HepG2 (cell line): ENCODE data around the gene MBTPS1. TPM values are rescaled to one million over a fixed set of nuclear protein-coding genes. Genes with fewer than 3 reads are reported as not detected.

ENCODE experiments used
- ATAC-seq: fragments of 200-7000 bp; cut with Tn5 transposase; 3 replicates; pipeline ENCODE4 v1.9.1; 2020; ENCODE audit warnings: mild to moderate bottlenecking, moderate library complexity
- Bru-seq: library from RNA; stranded (reverse); fragments of 400-500 nt; gene quantifications from one replicate; lab custom pipeline; 2021; lab: Mats Ljungman, UMichigan
- BruChase-seq, 2 experiments: library from RNA; stranded (reverse); fragments of 400-500 nt; gene quantifications; one replicate each; lab custom pipeline; 2021; lab: Mats Ljungman, UMichigan
- BruUV-seq: library from RNA; stranded (reverse); fragments of 400-500 nt; replicated peaks from 2 replicates; lab custom pipeline; 2021; lab: Mats Ljungman, UMichigan
- CTCF ChIA-PET: fragments of 300-600 bp; formaldehyde crosslinking; extraction: SDS; loops from one replicate; lab custom pipeline; 2021; ENCODE audit warnings: low total read pairs, inconsistent platforms, low intra/inter-chr PET ratio; lab: Yijun Ruan, JAX
- POLR2A ChIA-PET: fragments of 350-600 bp; sonication (Branson Sonifier 250); formaldehyde crosslinking; loops from one replicate; lab custom pipeline; 2020; ENCODE audit warnings: antibody characterized with exemption, inconsistent platforms; lab: Yijun Ruan, JAX
- DNase-seq: peaks from one replicate; pipeline ENCODE4 v3.0.0-alpha.2; 2015; ENCODE audit warnings: low spot score
- FAIRE-seq: peaks from 3 replicates; lab custom pipeline; 2011; peaks lifted over from hg19 to GRCh38; lab: Jason Lieb, UNC
- H2AFZ ChIP-seq: one replicate; pipeline ENCODE4 v1.6.1; 2011; ENCODE audit warnings: low read length, inconsistent platforms
- H3K27ac ChIP-seq: fragments of 300-600 bp; 3 replicates; pipeline ENCODE4 v1.8.0; 2011; ENCODE audit warnings: mixed run types, mild to moderate bottlenecking, mixed read lengths, low read length, inconsistent platforms; ENCODE audit not compliant: insufficient read depth; ENCODE audit errors: extremely low read length
- H3K27me3 ChIP-seq, 2 experiments: fragments of 200-600 bp in 1 of 2; 2 replicates in 1 of 2; 3 replicates in 1 of 2; pipeline versions ENCODE4 v1.6.0 to v1.8.0; 2011; ENCODE audit warnings: low read length in 2 of 2, mild to moderate bottlenecking in 2 of 2, moderate library complexity in 2 of 2, inconsistent platforms in 1 of 2; ENCODE audit not compliant: insufficient read depth in 2 of 2, control insufficient read depth in 1 of 2
- H3K36me3 ChIP-seq, 2 experiments: fragments of 200-600 bp in 1 of 2; replicated peaks in 1 of 2; 2 replicates in 1 of 2; 3 replicates in 1 of 2; pipeline versions ENCODE4 v1.5.1 to v1.8.0; 2011; ENCODE audit warnings: low read length in 2 of 2, inconsistent platforms in 1 of 2; ENCODE audit not compliant: insufficient read depth in 2 of 2, control insufficient read depth in 1 of 2
- H3K4me1 ChIP-seq: 2 replicates; pipeline ENCODE4 v1.5.1; 2012; ENCODE audit warnings: low read length, inconsistent platforms; ENCODE audit not compliant: insufficient read depth
- H3K4me2 ChIP-seq: 2 replicates; pipeline ENCODE4 v1.6.0; 2011; ENCODE audit warnings: low read depth, low read length, inconsistent platforms
- H3K4me3 ChIP-seq, 3 experiments: fragments of 200-600 bp in 1 of 3; sonication (generic), shearing (Covaris generic) in 1 of 3; replicated peaks in 1 of 3; 2 replicates each; pipeline ENCODE4 v1.5.1; 2011 to 2016; ENCODE audit warnings: low read length in 3 of 3, inconsistent platforms in 2 of 3, low read depth in 2 of 3, mild to moderate bottlenecking in 2 of 3, control low read depth in 1 of 3, mixed read lengths in 1 of 3; ENCODE audit not compliant: insufficient read depth in 1 of 3
- H3K79me2 ChIP-seq: one replicate; pipeline ENCODE4 v1.6.1; 2011; ENCODE audit warnings: low read length, inconsistent platforms; ENCODE audit not compliant: insufficient read depth
- H3K9ac ChIP-seq: 2 replicates; pipeline ENCODE4 v1.6.0; 2011; ENCODE audit warnings: mild to moderate bottlenecking, low read depth, low read length, inconsistent platforms; ENCODE audit not compliant: insufficient read depth
- H3K9me3 ChIP-seq: 2 replicates; pipeline ENCODE4 v1.5.1; 2012; ENCODE audit warnings: mild to moderate bottlenecking, low read length
- H4K20me1 ChIP-seq: 2 replicates; pipeline ENCODE4 v1.6.0; 2011; ENCODE audit warnings: inconsistent platforms, mild to moderate bottlenecking, low read length, moderate library complexity; ENCODE audit not compliant: insufficient read depth
- ARHGAP35 ChIP-seq: sonication (generic); formaldehyde crosslinking; IDR thresholded peaks from 2 replicates; pipeline ENCODE4 v1.9.0; 2022; ENCODE audit warnings: mild to moderate bottlenecking, inconsistent platforms, moderate library complexity, missing genetic modification reagents, borderline replicate concordance
- HNRNPLL ChIP-seq: fragments of 200-400 bp; formaldehyde crosslinking; IDR thresholded peaks from 2 replicates; pipeline ENCODE4 v1.6.1; 2017; ENCODE audit warnings: mild to moderate bottlenecking, low read depth, low read length; ENCODE audit not compliant: poor library complexity, severe bottlenecking
- HOXA5 ChIP-seq: sonication (generic); formaldehyde crosslinking; IDR thresholded peaks from 2 replicates; pipeline ENCODE4 v1.4.0; 2020; ENCODE audit warnings: missing genetic modification reagents
- HOXD1 ChIP-seq: sonication (generic); formaldehyde crosslinking; IDR thresholded peaks from 2 replicates; pipeline ENCODE4 v1.5.0; 2020; ENCODE audit warnings: missing genetic modification reagents
- KMT2A ChIP-seq: sonication (generic); formaldehyde crosslinking; IDR thresholded peaks from 2 replicates; pipeline ENCODE4 v1.4.0; 2020; ENCODE audit warnings: missing genetic modification reagents
- MED8 ChIP-seq: sonication (generic); formaldehyde crosslinking; IDR thresholded peaks from 2 replicates; pipeline ENCODE4 v1.8.1; 2023; ENCODE audit warnings: mild to moderate bottlenecking, missing genetic modification reagents; ENCODE audit not compliant: insufficient replicate concordance
- NFKB2 ChIP-seq: sonication (generic); formaldehyde crosslinking; IDR thresholded peaks from 2 replicates; pipeline ENCODE4 v1.4.0; 2020; ENCODE audit warnings: missing genetic modification reagents, borderline replicate concordance
- PITX1 ChIP-seq: sonication (generic); formaldehyde crosslinking; IDR thresholded peaks from 2 replicates; pipeline ENCODE4 v1.5.1; 2020; ENCODE audit warnings: mild to moderate bottlenecking, missing genetic modification reagents
- TCF7L2 ChIP-seq: IDR thresholded peaks from 2 replicates; pipeline ENCODE4 v1.6.1; 2011; ENCODE audit warnings: mild to moderate bottlenecking, low read depth, low read length, moderate library complexity
- TFDP2 ChIP-seq: sonication (generic); formaldehyde crosslinking; IDR thresholded peaks from 2 replicates; pipeline ENCODE4 v1.4.0; 2020; ENCODE audit warnings: missing genetic modification reagents
- ZNF260 ChIP-seq: sonication (generic); formaldehyde crosslinking; IDR thresholded peaks from 2 replicates; pipeline ENCODE4 v1.4.0; 2020; ENCODE audit warnings: missing genetic modification reagents, low read depth, mild to moderate bottlenecking, borderline replicate concordance
- ZNF329 ChIP-seq: sonication (generic); formaldehyde crosslinking; IDR thresholded peaks from 2 replicates; pipeline ENCODE4 v1.9.0; 2021; ENCODE audit warnings: low read depth, mild to moderate bottlenecking, missing genetic modification reagents
- ZNF333 ChIP-seq: sonication (generic); formaldehyde crosslinking; IDR thresholded peaks from 2 replicates; pipeline ENCODE4 v1.4.0; 2020; ENCODE audit warnings: mild to moderate bottlenecking, missing genetic modification reagents, borderline replicate concordance
- ZNF75D ChIP-seq: sonication (generic); formaldehyde crosslinking; IDR thresholded peaks from 2 replicates; pipeline ENCODE4 v1.8.1; 2023; ENCODE audit warnings: missing genetic modification reagents, mild to moderate bottlenecking, borderline replicate concordance
- WGBS: methylation state at CpG from one replicate; pipeline ENCODE4 v1.1.6; 2017; ENCODE audit warnings: low lambda C conversion rate; 5-methylcytosine and 5-hydroxymethylcytosine counted together
- in situ Hi-C: cut with HindIII; loops from 2 replicates; pipeline ENCODE4 v1.10.0; 2017; ENCODE audit warnings: low pct_unique_long_range_greater_than_20kb; ENCODE audit not compliant: extremely low pct_ligation_motif_present
- intact Hi-C: fragments of 100-400 bp; cut with micrococcal nuclease; formaldehyde crosslinking; loops from one replicate; pipeline ENCODE4 v1.10.0; 2022; ENCODE audit not compliant: unreplicated experiment
- long read RNA-seq, 2 experiments: library from RNA in 1 of 2; library from polyadenylated mRNA in 1 of 2; stranded (forward) in 1 of 2; unstranded in 1 of 2; transcript quantifications; one replicate each; pipeline ENCODE4 v2.0.0, GENCODE V29; 2019 to 2022
- polyA minus RNA-seq, 3 experiments: library from RNA; depleted of rRNA, polyadenylated mRNA; stranded (reverse); fragments of >200 nt; gene quantifications; 2 replicates each; pipeline ENCODE4 v1.2.3, GENCODE V29; 2011; ENCODE audit warnings: low replicate concordance in 1 of 3
- polyA plus RNA-seq, 8 experiments: library from polyadenylated mRNA; depleted of rRNA in 3 of 8; stranded (reverse) in 7 of 8; unstranded in 1 of 8; fragments of >200 nt; fragmentation: Illumina TruSeq in 4 of 8; extraction: Trizol in 4 of 8; gene quantifications; 2 replicates each; pipeline versions ENCODE4 v1.2.1 to v1.2.3, GENCODE V29; 2011 to 2016; ENCODE audit warnings: low read depth in 4 of 8, missing spikeins in 1 of 8, mixed read lengths in 1 of 8; ENCODE audit not compliant: insufficient read depth in 1 of 8
- total RNA-seq, 5 experiments: library from RNA; depleted of rRNA; stranded (reverse); fragments of >200 nt; fragmentation: Illumina TruSeq; extraction: Trizol; gene quantifications; 2 replicates each; pipeline ENCODE4 v1.2.3, GENCODE V29; 2016; ENCODE audit warnings: low read depth in 1 of 5

The MBTPS1 gene
- 42.0 and 56.7 TPM in 2 replicates for total RNA-seq (2016; rRNA removed; fragmentation: Illumina TruSeq; extraction: Trizol)
- total RNA-seq (2016; cell fraction: cytosol; rRNA removed; fragmentation: Illumina TruSeq; extraction: Trizol; ENCODE audit: low read depth) = 14.4 and 16.1 TPM in 2 replicates
- 36.6 and 55.6 TPM in 2 replicates for total RNA-seq (2016; cell fraction: insoluble cytoplasmic fraction; rRNA removed; fragmentation: Illumina TruSeq; extraction: Trizol)
- total RNA-seq (2016; cell fraction: membrane; rRNA removed; fragmentation: Illumina TruSeq; extraction: Trizol) = 45.4 and 47.4 TPM in 2 replicates
- total RNA-seq (2016; cell fraction: nucleus; rRNA removed; fragmentation: Illumina TruSeq; extraction: Trizol) = 69.1 and 74.7 TPM in 2 replicates
- 83.4 and 91.3 TPM in 2 replicates for polyA plus RNA-seq (2011; rRNA removed)
- 67.3 and 71.7 TPM in 2 replicates for polyA plus RNA-seq (2011; cell fraction: cytosol; rRNA removed)
- polyA plus RNA-seq (2011; cell fraction: nucleus; rRNA removed) = 131 and 133 TPM in 2 replicates
- 62.6 and 69.2 TPM in 2 replicates for polyA plus RNA-seq (2012)
- 8.3 TPM in 2 replicates for polyA plus RNA-seq (2016; cell fraction: cytosol; fragmentation: Illumina TruSeq; extraction: Trizol; ENCODE audit: low read depth)
- 38.4 and 45.1 TPM in 2 replicates for polyA plus RNA-seq (2016; cell fraction: insoluble cytoplasmic fraction; fragmentation: Illumina TruSeq; extraction: Trizol; ENCODE audit: low read depth)
- 28.8 and 29.8 TPM in 2 replicates for polyA plus RNA-seq (2016; cell fraction: membrane; fragmentation: Illumina TruSeq; extraction: Trizol; ENCODE audit: low read depth)
- polyA plus RNA-seq (2016; cell fraction: nucleus; fragmentation: Illumina TruSeq; extraction: Trizol; ENCODE audit: insufficient read depth, low read depth) = 102 and 104 TPM in 2 replicates
- 115 TPM in 2 replicates for polyA minus RNA-seq (2011; rRNA and poly(A)+ RNA removed; ENCODE audit: low replicate concordance)
- 74.7 and 82.8 TPM in 2 replicates for polyA minus RNA-seq (2011; cell fraction: cytosol; rRNA and poly(A)+ RNA removed)
- polyA minus RNA-seq (2011; cell fraction: nucleus; rRNA and poly(A)+ RNA removed) = 177 and 179 TPM in 2 replicates
- percentile 88 among the genes with signal in this experiment for Bru-seq, nascent RNA
- percentile 89 among the genes with signal in this experiment for BruChase-seq, experiment 1, labeled RNA remaining after a 6-hour chase
- BruChase-seq, experiment 2, labeled RNA remaining after a 2-hour chase = percentile 88 among the genes with signal in this experiment
- long read RNA-seq, experiment 1, full-length matches to known transcripts = 25 of 49 reads
- long read RNA-seq, experiment 1, partial matches to known transcripts = 24 of 49 reads
- long read RNA-seq, experiment 1, other reads (novel, unspliced or antisense) = 0 of 49 reads
- long read RNA-seq, experiment 2, full-length matches to known transcripts = 44 of 148 reads
- long read RNA-seq, experiment 2, partial matches to known transcripts = 55 of 148 reads
- long read RNA-seq, experiment 2, other reads (novel, unspliced or antisense) = 49 of 148 reads

GRCh38 chr16:84116720-84117493 is at the start of gene MBTPS1:
MBTPS1 (minus strand) TSS chr16:84116942; CDS start chr16:84101783, 15,159 bp downstream.
- ATAC-seq (peak; percentile 96), DNase-seq (peak; percentile 97), FAIRE-seq (peak; percentile 58)
- Histone ChIP-seq H3K27me3 (peaks cover 0 to 3% of the 10 kb centered on the region in 2 experiments; a peak in 1 of 5 replicates), H3K9ac (peak within 1 kb of the TSS; percentile 94), H3K4me1 (peaks cover 30% of the 10 kb centered on the region), H2AFZ (no peak within 1 kb of the TSS), H3K79me2 (peaks cover 49% of the 10 kb centered on the region), H3K9me3 (no peaks in the 10 kb centered on the region), H4K20me1 (no peaks in the 10 kb centered on the region), H3K36me3 (no peaks in the 10 kb centered on the region), H3K27ac (peak within 1 kb of the TSS; percentile 85), H3K4me3 (peak within 1 kb of the TSS; percentile 92 to 99 (median 93)), H3K4me2 (peak within 1 kb of the TSS; percentile 91)
- in situ Hi-C loops = no loop called here
- POLR2A ChIA-PET = interaction anchor here (0.6 to 6.5 kb wide), 17 partner anchors 11 to 165 kb away, joined by 3 to 142 read pairs (median 5); partner anchors contain the start of genes DNAAF1, HSDL1, OSGIN1 and TAF1C
- BruUV-seq = TSS peak; percentile 93
- intact Hi-C loops = loop anchor here (1.0 kb wide), 1 partner anchor 24 kb away; no protein-coding TSS in a partner anchor
- CTCF ChIA-PET = interaction anchor here (1.0 kb wide), 1 partner anchor 24 kb away, joined by 5 read pairs; no protein-coding TSS in a partner anchor
- WGBS = 2% methylated on average over 19 of the region's 94 CpGs
- no peak; the same call in 1 of the 2 replicates for TF ChIP-seq NFKB2 (CRISPR knock-in tag)
- peak; percentile 27 for TF ChIP-seq MED8 (CRISPR knock-in tag)
- peak; percentile 60 for TF ChIP-seq PITX1 (CRISPR knock-in tag)
- TF ChIP-seq ZNF333 (CRISPR knock-in tag) = peak; percentile 83; the same call in 1 of the 2 replicates
- TF ChIP-seq ZNF329 = peak; percentile 82
- peak; percentile 37; the same call in 1 of the 2 replicates for TF ChIP-seq HOXD1 (CRISPR knock-in tag)
- TF ChIP-seq TFDP2 (CRISPR knock-in tag) = peak; percentile 92
- TF ChIP-seq ZNF260 (CRISPR knock-in tag) = no peak
- TF ChIP-seq KMT2A (CRISPR knock-in tag) = peak; percentile 90
- peak; percentile 90; the same call in 1 of the 2 replicates for TF ChIP-seq ARHGAP35
- peak; percentile 90 for TF ChIP-seq HNRNPLL
- TF ChIP-seq TCF7L2 = no peak
- TF ChIP-seq ZNF75D (CRISPR knock-in tag) = no peak
- peak; percentile 29 for TF ChIP-seq HOXA5 (CRISPR knock-in tag)
